ENCODE data around the gene DUSP16. TPM values are rescaled to one million over a fixed set of nuclear protein-coding genes. Genes with fewer than 3 reads are reported as not detected.
"Not testable (repeated sequence)": the region's sequence is repeated elsewhere in the genome, so short reads cannot be mapped to it uniquely, and the experiment has no call there.

Gene DUSP16
- polyA plus RNA-seq, 1 donor from 2014 or later: 42.5 TPM

GRCh38 chr12:12582193-12582881 is 19.7 kb upstream of the DUSP16 start:
- Histone ChIP-seq H3K27ac (ENCODE audit: low read length) (no peak overlapping the region), H3K9me3 (ENCODE audit: low read length) (no peaks in the 10 kb centered on the region), H3K79me2 (replicated peaks; ENCODE audit: insufficient read depth, low read length) (no peaks in the 10 kb centered on the region), H3K4me2 (ENCODE audit: low read length) (no peak overlapping the region), H4K20me1 (ENCODE audit: insufficient read depth) (no peaks in the 10 kb centered on the region), H3K36me3 (ENCODE audit: insufficient read depth, low read length) (no peaks in the 10 kb centered on the region), H3K27me3 (ENCODE audit: insufficient read depth, low read depth, low read length) (no peaks in the 10 kb centered on the region), H2AFZ (ENCODE audit: low read depth, low read length) (no peak overlapping the region), H3K9ac (ENCODE audit: low read length) (no peak overlapping the region), H3F3A (ENCODE audit: insufficient read depth, low read length, poor library complexity, severe bottlenecking) (no peaks in the 10 kb centered on the region), H3K4me3 (ENCODE audit: low read length) (no peak overlapping the region), H3K9me2 (ENCODE audit: insufficient read depth, low read length) (no peaks in the 10 kb centered on the region)
- TF ChIP-seq SMC3 (conservative IDR thresholded peaks at IDR 0.05; ENCODE audit: poor library complexity) (no peak), MXI1 (conservative IDR thresholded peaks at IDR 0.05; ENCODE audit: poor library complexity, severe bottlenecking) (no peak), RAD21 (conservative IDR thresholded peaks at IDR 0.05) (no peak), EZH2 (IDR thresholded peaks at IDR 0.05; ENCODE audit: borderline replicate concordance, insufficient read depth, low read length, poor library complexity, severe bottlenecking) (no peak), REST (IDR thresholded peaks at IDR 0.05; ENCODE audit: borderline replicate concordance) (no peak), TAF1 (IDR thresholded peaks at IDR 0.05; ENCODE audit: low read depth) (no peak), CTCF (IDR thresholded peaks at IDR 0.05; ENCODE audit: poor library complexity, severe bottlenecking) (no peak), POLR2AphosphoS5 (IDR thresholded peaks at IDR 0.05) (no peak), EP300 (conservative IDR thresholded peaks at IDR 0.05; ENCODE audit: poor library complexity, severe bottlenecking) (no peak)

GRCh38 chr12:12580716-12581115 is 18.1 kb upstream of the DUSP16 start:
- H3K9me2 ChIP-seq (ENCODE audit: insufficient read depth, low read length); H3K4me3 ChIP-seq (ENCODE audit: low read length); H3K36me3 ChIP-seq (ENCODE audit: insufficient read depth, low read length); H3K27me3 ChIP-seq (ENCODE audit: insufficient read depth, low read depth, low read length); H3K27ac ChIP-seq (ENCODE audit: low read length); H3K9ac ChIP-seq (ENCODE audit: low read length); H3K9me3 ChIP-seq (ENCODE audit: low read length); H3K79me2 ChIP-seq (replicated peaks; ENCODE audit: insufficient read depth, low read length); H3F3A ChIP-seq (ENCODE audit: insufficient read depth, low read length, poor library complexity, severe bottlenecking); H3K4me2 ChIP-seq (ENCODE audit: low read length); H2AFZ ChIP-seq (ENCODE audit: low read depth, low read length); H4K20me1 ChIP-seq (ENCODE audit: insufficient read depth): not testable (repeated sequence)

All from neural cell (in vitro differentiated cells).